CD4-positive, alpha-beta memory T cell (primary cell): ENCODE measurements around the gene CNDP2. TPM values are rescaled to one million over a fixed set of nuclear protein-coding genes. Genes with fewer than 3 reads are reported as not detected.

Source experiments
- CTCF ChIA-PET: fragments of 350-600 bp; sonication (Branson Sonifier 250); formaldehyde crosslinking; loops from one replicate; lab custom pipeline; 2021; ENCODE audit warnings: inconsistent platforms; ENCODE audit not compliant: partially characterized antibody; lab: Charles Lee
- POLR2A ChIA-PET: fragments of 350-600 bp; sonication (Branson Sonifier 250); formaldehyde crosslinking; loops from one replicate; lab custom pipeline; 2021; ENCODE audit not compliant: partially characterized antibody; lab: Charles Lee
- DNase-seq, 5 donors: peaks; one replicate each; pipeline versions ENCODE4 v3.0.0 to v3.0.0-alpha.2; 2020 to 2022; ENCODE audit warnings: mixed read lengths in 1 of 5
- H3K27ac ChIP-seq: one replicate; pipeline ENCODE4 v1.7.0; 2013; ENCODE audit warnings: low read depth, low read length
- H3K27me3 ChIP-seq: 2 replicates; pipeline ENCODE4 v1.7.0; 2013; ENCODE audit warnings: mild to moderate bottlenecking, low read length, moderate library complexity; ENCODE audit not compliant: insufficient read depth
- H3K36me3 ChIP-seq: 2 replicates; pipeline ENCODE4 v1.7.0; 2013; ENCODE audit warnings: mild to moderate bottlenecking, low read length, moderate library complexity; ENCODE audit not compliant: insufficient read depth
- H3K4me1 ChIP-seq: 2 replicates; pipeline ENCODE4 v1.7.0; 2013; ENCODE audit warnings: mild to moderate bottlenecking, low read length, moderate library complexity; ENCODE audit not compliant: insufficient read depth
- H3K4me3 ChIP-seq, 2 donors: one replicate each; pipeline ENCODE4 v1.7.0; 2013; ENCODE audit warnings: low read length in 2 of 2, mild to moderate bottlenecking in 1 of 2
- H3K9me3 ChIP-seq, 2 donors: one replicate each; pipeline ENCODE4 v1.7.0; 2013; ENCODE audit warnings: low read length in 2 of 2, control low read depth in 1 of 2; ENCODE audit not compliant: control insufficient read depth in 1 of 2
- H3K27ac Mint-ChIP-seq, 7 donors: one replicate each; pipeline ENCODE4 v1.8.0; 2020 to 2021; ENCODE audit warnings: mixed read lengths in 7 of 7, mild to moderate bottlenecking in 6 of 7, inconsistent platforms in 3 of 7, moderate library complexity in 3 of 7
- H3K27me3 Mint-ChIP-seq, 2 donors: one replicate each; pipeline ENCODE4 v1.8.0; 2020 to 2021; ENCODE audit warnings: mixed read lengths in 2 of 2
- H3K36me3 Mint-ChIP-seq, 2 donors: one replicate each; pipeline ENCODE4 v1.8.0; 2020 to 2021; ENCODE audit warnings: mixed read lengths in 2 of 2, inconsistent platforms in 1 of 2, mild to moderate bottlenecking in 1 of 2
- H3K4me1 Mint-ChIP-seq, 4 donors: one replicate each; pipeline ENCODE4 v1.8.0; 2020 to 2021; ENCODE audit warnings: mixed read lengths in 4 of 4, mild to moderate bottlenecking in 1 of 4
- H3K4me3 Mint-ChIP-seq, 8 donors: one replicate each; pipeline ENCODE4 v1.8.0; 2020 to 2021; ENCODE audit warnings: mixed read lengths in 8 of 8, mild to moderate bottlenecking in 7 of 8, moderate library complexity in 6 of 8, inconsistent platforms in 3 of 8
- H3K9me3 Mint-ChIP-seq, 8 donors: one replicate each; pipeline ENCODE4 v1.8.0; 2020 to 2021; ENCODE audit warnings: mixed read lengths in 8 of 8, mild to moderate bottlenecking in 5 of 8, inconsistent platforms in 3 of 8, moderate library complexity in 1 of 8
- intact Hi-C: fragments of 100-400 bp; cut with micrococcal nuclease; formaldehyde crosslinking; loops from one replicate; pipeline ENCODE4 v1.15.1; 2023
- polyA plus RNA-seq, 2 donors: library from polyadenylated mRNA; unstranded; fragments of 300-500 nt; fragmentation: Illumina TruSeq; gene quantifications; one replicate each; pipeline ENCODE4 v1.2.3, GENCODE V29; 2021
- total RNA-seq, 2 experiments: library from RNA; stranded (reverse); gene quantifications; one replicate each; pipeline ENCODE4 v1.2.3, GENCODE V29; 2021

CNDP2 gene
- total and polyA plus RNA-seq, 4 experiments from 2014 or later = 123 to 153 (median 141) TPM

DNA sequence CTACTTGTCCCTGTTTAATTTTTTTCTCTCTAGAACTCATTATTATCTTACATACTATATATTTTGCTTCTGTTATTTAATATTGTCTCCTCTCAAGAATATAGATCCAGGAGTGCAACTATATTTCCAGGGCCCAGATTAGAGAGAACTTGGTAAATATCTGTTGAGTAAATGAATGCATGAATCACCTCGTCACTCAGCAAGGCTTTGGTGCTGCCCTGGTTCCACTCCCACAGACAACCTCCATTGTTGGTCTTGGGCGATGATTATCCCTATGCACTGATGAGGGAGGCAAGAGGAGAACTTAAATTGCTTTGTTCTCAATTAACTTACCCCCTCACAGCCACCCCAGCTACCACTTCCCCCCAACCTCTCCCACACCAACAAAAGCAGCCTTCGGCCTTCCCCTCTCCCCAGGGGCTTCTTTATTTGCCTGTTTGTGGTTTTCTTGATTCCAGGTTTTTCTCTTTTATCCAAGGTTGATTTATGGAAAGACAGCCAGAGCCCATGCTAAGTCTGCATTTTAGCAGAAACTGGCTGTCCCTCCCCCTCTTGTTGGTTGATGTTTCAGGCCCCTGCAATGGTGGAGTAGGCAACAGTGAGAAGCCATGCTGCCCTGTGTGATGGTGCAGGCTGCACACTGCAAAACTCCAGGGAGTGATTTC is 22.1 kb upstream of the CNDP2 start:
- Mint-ChIP-seq H3K27ac (no peak overlapping the region), H3K9me3 (peaks cover 0 to 8% (median 6%) of the 10 kb centered on the region in 8 donors), H3K4me3 (no peak overlapping the region), H3K27me3 (peaks cover 0 to 18% of the 10 kb centered on the region in 2 donors), H3K4me1 (no peaks in the 10 kb centered on the region), H3K36me3 (no peaks in the 10 kb centered on the region)
- H3K9me3 ChIP-seq = no peaks in the 10 kb centered on the region
- no peak overlapping the region for H3K27ac ChIP-seq
- DNase-seq = no peak
- intact Hi-C loops = no loop called here
- H3K36me3 ChIP-seq = no peaks in the 10 kb centered on the region
- H3K4me3 ChIP-seq = no peak overlapping the region
- no peaks in the 10 kb centered on the region for H3K27me3 ChIP-seq
- POLR2A ChIA-PET = no interaction called here
- H3K4me1 ChIP-seq = no peaks in the 10 kb centered on the region
- CTCF ChIA-PET = no interaction called here

DNA sequence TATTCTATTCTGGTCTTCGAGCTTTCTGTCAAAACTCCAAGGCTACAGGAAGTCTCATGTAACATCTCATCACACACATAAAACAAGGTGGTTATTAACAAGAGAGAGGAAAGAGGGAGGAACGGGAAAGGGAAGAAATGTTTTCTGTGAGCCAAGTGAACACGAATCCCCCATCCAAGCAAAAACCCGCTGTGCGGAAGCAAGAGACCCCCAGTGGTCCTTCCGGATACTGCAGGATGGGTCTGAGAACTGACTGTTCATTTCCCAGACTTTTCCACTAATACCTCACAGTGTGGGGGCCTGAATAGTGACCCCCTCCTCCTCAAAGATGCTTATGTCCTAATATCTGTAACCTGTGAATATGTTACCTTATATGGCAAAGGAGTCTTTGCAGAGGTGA is 20.0 kb upstream of the CNDP2 start:
- H3K4me1 ChIP-seq = no peaks in the 10 kb centered on the region
- DNase-seq = no peak
- no peaks in the 10 kb centered on the region for H3K9me3 Mint-ChIP-seq
- H3K27ac ChIP-seq = no peak overlapping the region
- peaks cover 0 to 16% of the 10 kb centered on the region in 2 donors for H3K27me3 Mint-ChIP-seq
- ChIA-PET POLR2A (interaction anchor here (0.5 kb wide), 1 partner anchor 98 kb away, joined by 4 read pairs; no protein-coding TSS in a partner anchor), CTCF (interaction anchor here (1.2 to 1.5 kb wide), 2 partner anchors 10 to 17 kb away, joined by 3 to 6 read pairs; no protein-coding TSS in a partner anchor)
- H3K4me3 Mint-ChIP-seq = no peak overlapping the region
- H3K36me3 ChIP-seq = no peaks in the 10 kb centered on the region
- no peak overlapping the region for H3K27ac Mint-ChIP-seq
- no peaks in the 10 kb centered on the region for H3K27me3 ChIP-seq
- intact Hi-C loops = no loop called here
- H3K4me3 ChIP-seq = no peak overlapping the region
- H3K9me3 ChIP-seq = no peaks in the 10 kb centered on the region
- no peaks in the 10 kb centered on the region for H3K4me1 Mint-ChIP-seq
- H3K36me3 Mint-ChIP-seq = no peaks in the 10 kb centered on the region

DNA sequence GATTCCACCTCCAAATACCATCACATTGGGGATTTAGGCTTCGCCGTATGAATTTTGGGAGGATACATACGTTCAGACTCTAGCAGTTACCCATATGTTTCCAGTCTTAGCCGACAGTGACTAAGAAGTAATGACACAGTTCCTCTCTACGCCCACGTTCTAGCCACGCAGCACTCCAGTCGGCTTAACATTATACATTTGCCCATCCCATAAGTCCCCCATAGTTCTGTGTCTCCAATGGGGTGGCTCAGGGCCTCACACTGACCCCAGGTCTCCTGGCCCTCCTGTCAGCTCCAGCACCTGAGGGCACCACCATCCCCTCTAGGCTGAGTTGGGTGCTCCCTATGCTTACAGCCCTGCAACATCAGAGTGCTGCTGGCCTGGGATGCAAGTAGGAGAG is 18.4 kb upstream of the CNDP2 start:
- H3K4me1 Mint-ChIP-seq = no peaks in the 10 kb centered on the region
- Histone ChIP-seq H3K4me1 (no peaks in the 10 kb centered on the region), H3K27me3 (no peaks in the 10 kb centered on the region), H3K36me3 (no peaks in the 10 kb centered on the region), H3K9me3 (no peaks in the 10 kb centered on the region), H3K4me3 (no peak overlapping the region), H3K27ac (no peak overlapping the region)
- no peak overlapping the region for H3K27ac Mint-ChIP-seq
- no peaks in the 10 kb centered on the region for H3K36me3 Mint-ChIP-seq
- no peaks in the 10 kb centered on the region for H3K9me3 Mint-ChIP-seq
- intact Hi-C loops = no loop called here
- H3K27me3 Mint-ChIP-seq = peaks cover 0 to 18% of the 10 kb centered on the region in 2 donors
- ChIA-PET POLR2A (no interaction called here), CTCF (no interaction called here)
- DNase-seq = no peak
- H3K4me3 Mint-ChIP-seq = no peak overlapping the region

DNA sequence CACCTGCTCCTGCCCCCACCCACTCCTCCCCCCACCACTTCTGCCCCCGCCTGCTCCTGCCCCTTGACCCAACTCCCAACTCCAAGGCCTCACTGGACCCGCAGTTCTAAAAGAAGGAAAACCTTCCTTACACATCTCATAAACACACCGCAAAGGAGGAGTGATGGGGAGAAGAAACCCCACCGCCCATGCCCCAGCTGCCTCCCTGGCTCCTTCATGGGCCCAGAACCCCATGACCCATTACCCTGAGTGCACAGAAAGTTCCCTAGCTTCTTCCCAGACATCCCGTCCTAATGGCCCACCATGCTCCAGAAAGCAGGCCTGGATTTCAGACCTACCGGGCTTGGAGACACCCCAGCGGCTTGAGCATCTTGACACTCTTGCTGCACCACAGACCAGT is 17.8 kb upstream of the CNDP2 start:
- Histone ChIP-seq H3K36me3 (no peaks in the 10 kb centered on the region), H3K4me3 (no peak overlapping the region), H3K27me3 (no peaks in the 10 kb centered on the region), H3K9me3 (no peaks in the 10 kb centered on the region), H3K27ac (no peak overlapping the region), H3K4me1 (no peaks in the 10 kb centered on the region)
- ChIA-PET CTCF (no interaction called here), POLR2A (no interaction called here)
- peaks cover 0 to 19% of the 10 kb centered on the region in 2 donors for H3K27me3 Mint-ChIP-seq
- no peak overlapping the region for H3K4me3 Mint-ChIP-seq
- H3K36me3 Mint-ChIP-seq = no peaks in the 10 kb centered on the region
- intact Hi-C loops = no loop called here
- DNase-seq = no peak
- no peak overlapping the region for H3K27ac Mint-ChIP-seq
- no peaks in the 10 kb centered on the region for H3K9me3 Mint-ChIP-seq
- no peaks in the 10 kb centered on the region for H3K4me1 Mint-ChIP-seq

DNA sequence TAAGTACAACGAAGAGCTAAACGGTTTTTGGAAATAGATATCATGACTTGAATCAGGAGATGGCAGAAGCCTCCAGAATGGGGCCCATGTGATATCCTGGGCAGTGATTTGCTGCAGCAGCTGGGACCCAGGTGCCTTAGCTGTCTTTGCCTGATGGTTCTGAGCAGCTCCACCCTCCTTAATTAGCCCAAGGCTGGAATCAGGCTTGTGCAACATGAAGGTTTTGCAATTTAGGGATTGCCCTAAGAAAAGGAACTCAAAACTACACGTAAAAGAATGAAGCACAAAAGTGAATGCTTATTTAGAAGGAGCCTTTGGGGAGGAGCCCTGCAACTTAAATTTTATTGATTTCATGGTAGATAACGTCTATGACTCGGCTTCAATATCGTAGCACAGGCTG is 17.3 kb upstream of the CNDP2 start:
- H3K4me1 ChIP-seq = no peaks in the 10 kb centered on the region
- H3K36me3 ChIP-seq = no peaks in the 10 kb centered on the region
- H3K27ac ChIP-seq = no peak overlapping the region
- POLR2A ChIA-PET = no interaction called here
- no peak overlapping the region for H3K4me3 Mint-ChIP-seq
- no peak overlapping the region for H3K27ac Mint-ChIP-seq
- no peaks in the 10 kb centered on the region for H3K27me3 ChIP-seq
- no peaks in the 10 kb centered on the region for H3K9me3 ChIP-seq
- H3K4me3 ChIP-seq = no peak overlapping the region
- H3K9me3 Mint-ChIP-seq = no peaks in the 10 kb centered on the region
- H3K4me1 Mint-ChIP-seq = no peaks in the 10 kb centered on the region
- DNase-seq = no peak
- H3K27me3 Mint-ChIP-seq = peaks cover 0 to 19% of the 10 kb centered on the region in 2 donors
- no peaks in the 10 kb centered on the region for H3K36me3 Mint-ChIP-seq
- CTCF ChIA-PET = no interaction called here
- intact Hi-C loops = no loop called here

DNA sequence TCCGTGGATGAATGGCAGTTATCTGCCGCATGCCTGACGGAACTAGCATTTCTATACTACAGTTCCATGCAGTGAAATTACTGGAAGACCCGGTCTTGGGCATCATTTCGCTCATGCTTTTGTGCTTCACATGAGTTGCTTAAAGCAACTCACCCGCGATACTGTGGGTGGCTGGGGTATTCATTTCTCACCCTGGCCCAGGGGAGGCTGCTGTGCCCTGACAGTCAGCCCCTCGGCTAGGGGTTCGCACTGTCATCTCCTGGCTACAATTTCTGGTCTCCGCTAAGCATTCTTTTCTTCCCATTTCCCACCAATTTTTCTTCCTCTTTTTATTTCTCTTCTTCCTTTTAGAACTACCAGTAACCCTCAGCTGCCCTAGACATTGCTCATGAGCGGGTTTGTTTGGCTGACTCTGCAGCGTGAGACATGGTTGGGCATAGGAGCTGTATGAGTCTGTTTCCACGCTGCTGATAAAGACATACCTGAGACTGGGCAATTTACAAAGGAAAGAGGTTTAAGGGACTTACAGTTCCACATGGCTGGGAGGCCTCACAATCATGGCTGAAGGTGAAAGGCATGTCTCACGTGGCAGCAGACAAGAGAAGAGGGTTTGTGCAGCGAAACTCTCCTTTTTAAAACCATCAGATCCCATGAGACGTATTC is 16.5 kb upstream of the CNDP2 start:
- intact Hi-C loops = no loop called here

DNA sequence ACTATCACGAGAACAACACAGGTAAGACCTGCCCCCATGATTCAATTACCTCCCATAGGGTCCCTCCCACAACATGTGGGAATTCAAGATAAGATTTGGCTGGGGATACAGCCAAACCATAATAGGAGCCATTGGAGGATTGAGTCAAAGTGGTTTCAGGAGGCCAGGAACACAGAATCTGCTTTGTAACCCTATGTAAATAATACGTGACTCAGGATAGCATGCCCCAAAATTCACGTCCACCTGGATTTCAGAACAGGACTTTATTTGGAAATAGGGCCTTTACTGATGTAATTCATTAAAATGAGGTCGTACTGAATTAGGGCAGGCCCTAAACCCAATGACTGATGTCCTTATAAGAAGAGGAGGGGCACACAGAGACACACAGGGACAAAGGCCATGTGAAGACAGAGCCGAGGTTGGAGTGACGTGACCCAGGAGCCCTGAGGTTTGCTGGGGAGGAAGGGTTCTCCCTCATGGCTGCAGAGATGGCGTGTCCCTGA is 16.0 kb upstream of the CNDP2 start:
- Mint-ChIP-seq H3K4me1 (peaks cover 5 to 8% (median 5%) of the 10 kb centered on the region in 4 donors), H3K9me3 (no peaks in the 10 kb centered on the region), H3K4me3 (no peak overlapping the region), H3K36me3 (no peaks in the 10 kb centered on the region), H3K27me3 (peaks cover 0 to 13% of the 10 kb centered on the region in 2 donors), H3K27ac (no peak overlapping the region)
- Histone ChIP-seq H3K36me3 (no peaks in the 10 kb centered on the region), H3K27me3 (no peaks in the 10 kb centered on the region), H3K4me1 (peaks cover 6% of the 10 kb centered on the region), H3K27ac (no peak overlapping the region), H3K9me3 (no peaks in the 10 kb centered on the region), H3K4me3 (no peak overlapping the region)
- intact Hi-C loops = no loop called here
- ChIA-PET POLR2A (no interaction called here), CTCF (no interaction called here)
- no peak for DNase-seq

More for the DNA sequence above, 16.5 kb upstream of the CNDP2 start:
- Mint-ChIP-seq H3K4me1 (peaks cover 1 to 2% (median 2%) of the 10 kb centered on the region in 4 donors), H3K27me3 (peaks cover 0 to 15% of the 10 kb centered on the region in 2 donors), H3K4me3 (no peak overlapping the region), H3K27ac (no peak overlapping the region), H3K36me3 (no peaks in the 10 kb centered on the region), H3K9me3 (no peaks in the 10 kb centered on the region)
- Histone ChIP-seq H3K36me3 (no peaks in the 10 kb centered on the region), H3K27ac (no peak overlapping the region), H3K4me3 (no peak overlapping the region), H3K27me3 (no peaks in the 10 kb centered on the region), H3K4me1 (peaks cover 2% of the 10 kb centered on the region), H3K9me3 (no peaks in the 10 kb centered on the region)
- DNase-seq = no peak
- ChIA-PET CTCF (no interaction called here), POLR2A (no interaction called here)
